Measurements from ENCODE around the gene EMX1.

Gene EMX1

GRCh38 chr2:72933207-72933606, 15.9 kb downstream of the EMX1 start:
- Mint-ChIP-seq H3K27me3 (peaks cover 25% of the 10 kb centered on the region), H3K9me3 (no peaks in the 10 kb centered on the region), H3K36me3 (ENCODE audit: insufficient read depth) (no peaks in the 10 kb centered on the region), H3K4me1 (peaks cover 6% of the 10 kb centered on the region), H3K4me3 (no peak overlapping the region), H3K27ac (ENCODE audit: low read depth) (no peak overlapping the region)
- ATAC-seq (replicated peaks; ENCODE audit: extremely low read depth, poor library complexity, severe bottlenecking) = no peak
- no peak for DNase-seq (ENCODE audit: low spot score in 2 of 2)

GRCh38 chr2:72933646-72934151, 16.4 kb downstream of the EMX1 start:
- Mint-ChIP-seq H3K4me3 (no peak overlapping the region), H3K27me3 (peaks cover 25% of the 10 kb centered on the region), H3K4me1 (peaks cover 6% of the 10 kb centered on the region), H3K27ac (ENCODE audit: low read depth) (no peak overlapping the region), H3K36me3 (ENCODE audit: insufficient read depth) (no peaks in the 10 kb centered on the region), H3K9me3 (no peaks in the 10 kb centered on the region)
- no peak for DNase-seq (ENCODE audit: low spot score in 2 of 2)
- no peak for ATAC-seq (replicated peaks; ENCODE audit: extremely low read depth, poor library complexity, severe bottlenecking)

- Mint-ChIP-seq H3K27ac (ENCODE audit: low read depth) (no peak overlapping the region), H3K9me3 (no peaks in the 10 kb centered on the region), H3K4me1 (peaks cover 6% of the 10 kb centered on the region), H3K27me3 (peaks cover 25% of the 10 kb centered on the region), H3K36me3 (ENCODE audit: insufficient read depth) (no peaks in the 10 kb centered on the region), H3K4me3 (no peak overlapping the region)
- DNase-seq (ENCODE audit: low spot score in 2 of 2) (no peak), ATAC-seq (replicated peaks; ENCODE audit: extremely low read depth, poor library complexity, severe bottlenecking) (no peak)
Observed at GRCh38 chr2:72934683-72935610, 17.6 kb downstream of the EMX1 start.

- H3K36me3 Mint-ChIP-seq (ENCODE audit: insufficient read depth) = no peaks in the 10 kb centered on the region
- no peak overlapping the region for H3K27ac Mint-ChIP-seq (ENCODE audit: low read depth)
- no peak for DNase-seq (ENCODE audit: low spot score in 2 of 2)
- H3K9me3 Mint-ChIP-seq = no peaks in the 10 kb centered on the region
- ATAC-seq (replicated peaks; ENCODE audit: extremely low read depth, poor library complexity, severe bottlenecking) = no peak
- peaks cover 6% of the 10 kb centered on the region for H3K4me1 Mint-ChIP-seq
- peaks cover 25% of the 10 kb centered on the region for H3K27me3 Mint-ChIP-seq
- no peak overlapping the region for H3K4me3 Mint-ChIP-seq
Observed at GRCh38 chr2:72935611-72935957, 18.3 kb downstream of the EMX1 start.

GRCh38 chr2:72936660-72937355, 19.5 kb downstream of the EMX1 start:
- H3K4me1 Mint-ChIP-seq = peaks cover 6% of the 10 kb centered on the region

GRCh38 chr2:72937356-72937669, 20.0 kb downstream of the EMX1 start:
- DNase-seq (ENCODE audit: low spot score in 2 of 2) (no peak), ATAC-seq (replicated peaks; ENCODE audit: extremely low read depth, poor library complexity, severe bottlenecking) (no peak)
- H3K9me3 Mint-ChIP-seq = no peaks in the 10 kb centered on the region
- no peak overlapping the region for H3K27ac Mint-ChIP-seq (ENCODE audit: low read depth)
- no peaks in the 10 kb centered on the region for H3K36me3 Mint-ChIP-seq (ENCODE audit: insufficient read depth)
- H3K27me3 Mint-ChIP-seq = peaks cover 25% of the 10 kb centered on the region
- H3K4me1 Mint-ChIP-seq = peaks cover 6% of the 10 kb centered on the region
- no peak overlapping the region for H3K4me3 Mint-ChIP-seq

More at GRCh38 chr2:72936660-72937355, 19.5 kb downstream of the EMX1 start:
- H3K27me3 Mint-ChIP-seq = peaks cover 25% of the 10 kb centered on the region
- DNase-seq (ENCODE audit: low spot score in 2 of 2) = no peak
- no peaks in the 10 kb centered on the region for H3K9me3 Mint-ChIP-seq
- H3K36me3 Mint-ChIP-seq (ENCODE audit: insufficient read depth) = no peaks in the 10 kb centered on the region
- no peak overlapping the region for H3K27ac Mint-ChIP-seq (ENCODE audit: low read depth)
- ATAC-seq (replicated peaks; ENCODE audit: extremely low read depth, poor library complexity, severe bottlenecking) = no peak
- H3K4me3 Mint-ChIP-seq = no peak overlapping the region

GRCh38 chr2:72938455-72938854, 21.1 kb downstream of the EMX1 start:
- Mint-ChIP-seq H3K4me3 (no peak overlapping the region), H3K4me1 (peaks cover 6% of the 10 kb centered on the region), H3K9me3 (no peaks in the 10 kb centered on the region), H3K27me3 (peaks cover 25% of the 10 kb centered on the region), H3K27ac (ENCODE audit: low read depth) (peak overlapping the region; percentile 9), H3K36me3 (ENCODE audit: insufficient read depth) (no peaks in the 10 kb centered on the region)
- ATAC-seq (replicated peaks; ENCODE audit: extremely low read depth, poor library complexity, severe bottlenecking) = no peak
- no peak for DNase-seq (ENCODE audit: low spot score in 2 of 2)

- H3K4me3 Mint-ChIP-seq = no peak overlapping the region
- H3K4me1 Mint-ChIP-seq = peaks cover under 1% of the 10 kb centered on the region
- ATAC-seq (replicated peaks; ENCODE audit: extremely low read depth, poor library complexity, severe bottlenecking) (no peak), DNase-seq (ENCODE audit: low spot score in 2 of 2) (no peak)
- H3K27me3 Mint-ChIP-seq = peaks cover 10% of the 10 kb centered on the region
- no peaks in the 10 kb centered on the region for H3K9me3 Mint-ChIP-seq
- H3K36me3 Mint-ChIP-seq (ENCODE audit: insufficient read depth) = no peaks in the 10 kb centered on the region
- no peak overlapping the region for H3K27ac Mint-ChIP-seq (ENCODE audit: low read depth)
Observed at GRCh38 chr2:72940361-72940760, 23.0 kb downstream of the EMX1 start.

- H3K9me3 Mint-ChIP-seq = no peaks in the 10 kb centered on the region
- no peaks in the 10 kb centered on the region for H3K36me3 Mint-ChIP-seq (ENCODE audit: insufficient read depth)
- H3K27ac Mint-ChIP-seq (ENCODE audit: low read depth) = no peak overlapping the region
- no peak for ATAC-seq (replicated peaks; ENCODE audit: extremely low read depth, poor library complexity, severe bottlenecking)
- no peaks in the 10 kb centered on the region for H3K4me1 Mint-ChIP-seq
- H3K27me3 Mint-ChIP-seq = peaks cover 6% of the 10 kb centered on the region
- no peak for DNase-seq (ENCODE audit: low spot score in 2 of 2)
- H3K4me3 Mint-ChIP-seq = no peak overlapping the region
Observed at GRCh38 chr2:72940786-72941185, 23.5 kb downstream of the EMX1 start.

GRCh38 chr2:72942293-72942692, 25.0 kb downstream of the EMX1 start:
- DNase-seq (ENCODE audit: low spot score in 2 of 2) (no peak), ATAC-seq (replicated peaks; ENCODE audit: extremely low read depth, poor library complexity, severe bottlenecking) (no peak)
- Mint-ChIP-seq H3K27me3 (no peaks in the 10 kb centered on the region), H3K4me1 (no peaks in the 10 kb centered on the region), H3K27ac (ENCODE audit: low read depth) (no peak overlapping the region), H3K9me3 (no peaks in the 10 kb centered on the region), H3K36me3 (ENCODE audit: insufficient read depth) (no peaks in the 10 kb centered on the region), H3K4me3 (no peak overlapping the region)

- no peaks in the 10 kb centered on the region for H3K36me3 Mint-ChIP-seq (ENCODE audit: insufficient read depth)
- no peaks in the 10 kb centered on the region for H3K27me3 Mint-ChIP-seq
- H3K4me3 Mint-ChIP-seq = no peak overlapping the region
- no peak for DNase-seq (ENCODE audit: low spot score in 2 of 2)
- no peak for ATAC-seq (replicated peaks; ENCODE audit: extremely low read depth, poor library complexity, severe bottlenecking)
- no peaks in the 10 kb centered on the region for H3K4me1 Mint-ChIP-seq
- no peak overlapping the region for H3K27ac Mint-ChIP-seq (ENCODE audit: low read depth)
- no peaks in the 10 kb centered on the region for H3K9me3 Mint-ChIP-seq
Observed at GRCh38 chr2:72942881-72943418, 25.6 kb downstream of the EMX1 start.

GRCh38 chr2:72943540-72944395, 26.4 kb downstream of the EMX1 start:
- H3K4me3 Mint-ChIP-seq = no peak overlapping the region
- no peaks in the 10 kb centered on the region for H3K36me3 Mint-ChIP-seq (ENCODE audit: insufficient read depth)
- DNase-seq (ENCODE audit: low spot score in 2 of 2) = no peak
- H3K9me3 Mint-ChIP-seq = no peaks in the 10 kb centered on the region
- no peaks in the 10 kb centered on the region for H3K27me3 Mint-ChIP-seq
- H3K27ac Mint-ChIP-seq (ENCODE audit: low read depth) = no peak overlapping the region
- H3K4me1 Mint-ChIP-seq = no peaks in the 10 kb centered on the region
- no peak for ATAC-seq (replicated peaks; ENCODE audit: extremely low read depth, poor library complexity, severe bottlenecking)

Measured in central memory CD8-positive, alpha-beta T cell (primary cell).